Measurements from ENCODE around the gene TENM3. TPM values are rescaled to one million over a fixed set of nuclear protein-coding genes. Genes with fewer than 3 reads are reported as not detected.

Gene TENM3
- total and polyA plus RNA-seq, 2 experiments from 2014 or later = 16.1 to 70.9 TPM

DNA sequence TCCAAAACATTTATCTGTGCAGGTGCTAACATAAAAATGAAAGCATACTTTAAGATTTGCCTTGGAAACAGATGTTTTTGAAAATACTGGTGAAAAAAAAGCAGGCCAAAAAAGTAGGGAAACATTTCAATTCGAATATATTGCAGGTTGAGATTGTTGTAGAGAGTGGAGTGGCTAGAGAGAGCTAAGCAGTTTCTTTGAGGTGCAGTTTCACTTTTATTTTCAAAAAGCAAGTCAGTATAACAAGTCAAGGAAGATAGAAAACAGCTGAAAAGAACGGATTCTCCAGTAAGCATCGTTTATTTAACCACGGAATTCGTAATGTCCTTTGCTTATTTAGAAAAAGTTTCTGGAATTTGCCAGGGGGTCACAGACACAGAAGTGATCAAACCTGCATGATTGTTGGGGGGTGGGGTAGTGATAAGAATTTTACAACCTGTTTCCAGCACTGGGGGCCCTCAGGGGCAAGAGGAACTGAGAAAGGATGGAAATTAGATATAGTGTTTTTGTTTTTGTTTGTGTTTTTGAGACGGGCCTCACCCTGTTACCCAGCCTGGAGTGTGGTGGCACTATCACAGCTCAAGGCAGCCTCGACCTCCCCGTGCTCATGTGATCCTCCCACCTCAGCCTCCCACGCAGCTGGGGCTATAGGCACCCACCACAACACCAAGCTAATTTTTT, 175.0 kb downstream of the TENM3 start:
- Histone ChIP-seq H3K4me1 (ENCODE audit: insufficient read depth) (no peaks in the 10 kb centered on the region), H3K27me3 (no peaks in the 10 kb centered on the region), H3K36me3 (replicated peaks; ENCODE audit: insufficient read depth, low read depth) (no peaks in the 10 kb centered on the region), H4K20me1 (ENCODE audit: insufficient read depth, poor library complexity, severe bottlenecking) (no peaks in the 10 kb centered on the region), H3K9me2 (replicated peaks; ENCODE audit: insufficient read depth) (no peaks in the 10 kb centered on the region), H3K79me2 (no peaks in the 10 kb centered on the region), H2AFZ (no peak overlapping the region), H3K4me2 (peak overlapping the region; percentile 15), H3K4me3 (no peak overlapping the region), H3K9me3 (ENCODE audit: low read depth) (peaks cover 10% of the 10 kb centered on the region), H3K27ac (no peak overlapping the region)
- 77% methylated on average over 9 of the region's 9 CpGs for WGBS (ENCODE audit: low lambda C conversion rate, missing lambda C conversion rate)
- TF ChIP-seq EZH2phosphoT487 (IDR thresholded peaks at IDR 0.05; ENCODE audit: low read depth, severe bottlenecking, unreplicated experiment) (no peak), EZH2 (IDR thresholded peaks at IDR 0.05; ENCODE audit: borderline replicate concordance) (no peak)
- TF ChIP-seq, protein P1, sequence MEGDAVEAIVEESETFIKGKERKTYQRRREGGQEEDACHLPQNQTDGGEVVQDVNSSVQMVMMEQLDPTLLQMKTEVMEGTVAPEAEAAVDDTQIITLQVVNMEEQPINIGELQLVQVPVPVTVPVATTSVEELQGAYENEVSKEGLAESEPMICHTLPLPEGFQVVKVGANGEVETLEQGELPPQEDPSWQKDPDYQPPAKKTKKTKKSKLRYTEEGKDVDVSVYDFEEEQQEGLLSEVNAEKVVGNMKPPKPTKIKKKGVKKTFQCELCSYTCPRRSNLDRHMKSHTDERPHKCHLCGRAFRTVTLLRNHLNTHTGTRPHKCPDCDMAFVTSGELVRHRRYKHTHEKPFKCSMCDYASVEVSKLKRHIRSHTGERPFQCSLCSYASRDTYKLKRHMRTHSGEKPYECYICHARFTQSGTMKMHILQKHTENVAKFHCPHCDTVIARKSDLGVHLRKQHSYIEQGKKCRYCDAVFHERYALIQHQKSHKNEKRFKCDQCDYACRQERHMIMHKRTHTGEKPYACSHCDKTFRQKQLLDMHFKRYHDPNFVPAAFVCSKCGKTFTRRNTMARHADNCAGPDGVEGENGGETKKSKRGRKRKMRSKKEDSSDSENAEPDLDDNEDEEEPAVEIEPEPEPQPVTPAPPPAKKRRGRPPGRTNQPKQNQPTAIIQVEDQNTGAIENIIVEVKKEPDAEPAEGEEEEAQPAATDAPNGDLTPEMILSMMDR (IDR thresholded peaks at IDR 0.05; ENCODE audit: poor library complexity) = no peak
- DNase-seq (ENCODE audit: low spot score) = no peak

DNA sequence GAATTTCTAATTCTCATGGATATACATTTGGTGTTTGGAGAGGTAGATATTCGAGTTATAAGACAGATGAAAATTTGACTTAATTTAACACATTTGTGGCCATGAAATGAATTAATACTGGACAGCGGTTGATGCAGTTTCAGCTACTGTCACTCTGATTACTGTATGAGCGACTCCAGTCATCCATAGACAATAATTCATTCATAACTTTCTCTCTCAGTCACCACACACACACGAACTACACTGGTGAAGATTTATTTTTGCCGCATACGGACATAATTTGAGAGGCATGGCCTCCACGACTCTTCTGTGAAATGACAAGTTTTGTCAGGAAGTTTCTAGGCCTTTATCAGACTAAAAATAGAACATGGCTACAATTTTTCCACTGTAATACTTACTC, 177.0 kb downstream of the TENM3 start:
- Histone ChIP-seq H3K9me2 (replicated peaks; ENCODE audit: insufficient read depth) (no peaks in the 10 kb centered on the region), H3K4me3 (no peak overlapping the region), H3K4me1 (ENCODE audit: insufficient read depth) (no peaks in the 10 kb centered on the region), H4K20me1 (ENCODE audit: insufficient read depth, poor library complexity, severe bottlenecking) (no peaks in the 10 kb centered on the region), H2AFZ (no peak overlapping the region), H3K79me2 (no peaks in the 10 kb centered on the region), H3K36me3 (replicated peaks; ENCODE audit: insufficient read depth, low read depth) (no peaks in the 10 kb centered on the region), H3K27me3 (no peaks in the 10 kb centered on the region), H3K4me2 (no peak overlapping the region), H3K9me3 (ENCODE audit: low read depth) (no peaks in the 10 kb centered on the region), H3K27ac (no peak overlapping the region)
- TF ChIP-seq EZH2 (IDR thresholded peaks at IDR 0.05; ENCODE audit: borderline replicate concordance) = no peak
- no peak for TF ChIP-seq EZH2phosphoT487 (IDR thresholded peaks at IDR 0.05; ENCODE audit: low read depth, severe bottlenecking, unreplicated experiment)
- TF ChIP-seq, protein P1 (IDR thresholded peaks at IDR 0.05; ENCODE audit: poor library complexity) = no peak
- WGBS (ENCODE audit: low lambda C conversion rate, missing lambda C conversion rate) = 94% methylated on average over 7 of the region's 7 CpGs
- no peak for DNase-seq (ENCODE audit: low spot score)

DNA sequence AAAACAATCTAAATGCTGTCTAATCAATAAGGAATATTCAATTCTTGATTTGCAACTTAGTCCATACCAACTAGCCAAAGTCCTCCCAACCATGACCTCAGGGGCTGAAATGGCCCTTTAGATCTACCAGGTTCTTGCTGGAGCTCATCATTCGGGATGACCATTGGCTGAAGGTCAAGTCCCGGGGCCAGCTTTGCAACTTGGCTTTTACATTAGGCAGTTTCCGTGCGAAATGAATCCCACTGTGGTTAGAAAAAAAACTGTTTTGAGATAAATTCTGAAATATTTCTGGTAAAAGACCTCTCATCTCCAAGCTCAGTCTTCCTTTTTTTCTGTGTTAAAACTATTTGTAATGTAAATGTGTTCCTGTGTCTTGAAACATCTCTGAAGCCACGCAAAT, 178.6 kb downstream of the TENM3 start:
- 93% methylated on average over 5 of the region's 5 CpGs for WGBS (ENCODE audit: low lambda C conversion rate, missing lambda C conversion rate)
- Histone ChIP-seq H3K4me1 (ENCODE audit: insufficient read depth) (no peaks in the 10 kb centered on the region), H3K9me3 (ENCODE audit: low read depth) (no peaks in the 10 kb centered on the region), H3K4me2 (no peak overlapping the region), H2AFZ (no peak overlapping the region), H3K79me2 (no peaks in the 10 kb centered on the region), H4K20me1 (ENCODE audit: insufficient read depth, poor library complexity, severe bottlenecking) (no peaks in the 10 kb centered on the region), H3K27ac (no peak overlapping the region), H3K27me3 (no peaks in the 10 kb centered on the region), H3K9me2 (replicated peaks; ENCODE audit: insufficient read depth) (no peaks in the 10 kb centered on the region), H3K4me3 (no peak overlapping the region), H3K36me3 (replicated peaks; ENCODE audit: insufficient read depth, low read depth) (no peaks in the 10 kb centered on the region)
- DNase-seq (ENCODE audit: low spot score) = no peak
- TF ChIP-seq EZH2phosphoT487 (IDR thresholded peaks at IDR 0.05; ENCODE audit: low read depth, severe bottlenecking, unreplicated experiment) = no peak
- TF ChIP-seq EZH2 (IDR thresholded peaks at IDR 0.05; ENCODE audit: borderline replicate concordance) = no peak
- TF ChIP-seq, protein P1 (IDR thresholded peaks at IDR 0.05; ENCODE audit: poor library complexity) = no peak

All from hepatocyte (in vitro differentiated cells).